HepG2 (cell line): ENCODE measurements around the gene CDK3. TPM values are rescaled to one million over a fixed set of nuclear protein-coding genes. Genes with fewer than 3 reads are reported as not detected.

ENCODE experiments used
- CEBPG ChIP-seq: IDR thresholded peaks from 2 replicates; pipeline ENCODE4 v1.6.1; 2016
- CHCHD3 ChIP-seq: sonication (generic); formaldehyde crosslinking; IDR thresholded peaks from 2 replicates; pipeline ENCODE4 v1.8.0; 2022; ENCODE audit warnings: mild to moderate bottlenecking, missing genetic modification reagents, moderate library complexity
- FUBP1 ChIP-seq: sonication (generic); formaldehyde crosslinking; IDR thresholded peaks from 2 replicates; pipeline ENCODE4 v1.5.1; 2020; ENCODE audit warnings: missing genetic modification reagents, mild to moderate bottlenecking, borderline replicate concordance
- HOXD1 ChIP-seq: sonication (generic); formaldehyde crosslinking; IDR thresholded peaks from 2 replicates; pipeline ENCODE4 v1.5.0; 2020; ENCODE audit warnings: missing genetic modification reagents
- NR3C1 ChIP-seq: sonication (generic); formaldehyde crosslinking; IDR thresholded peaks from 2 replicates; pipeline ENCODE4 v1.4.0; 2020; ENCODE audit warnings: missing genetic modification reagents
- TOPORS ChIP-seq: sonication (generic); formaldehyde crosslinking; IDR thresholded peaks from 2 replicates; pipeline ENCODE4 v1.8.0; 2023; ENCODE audit warnings: mild to moderate bottlenecking, missing genetic modification reagents
- ZBTB4 ChIP-seq: sonication (generic); formaldehyde crosslinking; IDR thresholded peaks from 2 replicates; pipeline ENCODE4 v1.4.0; 2020; ENCODE audit warnings: missing genetic modification reagents, mild to moderate bottlenecking, borderline replicate concordance
- ZNF407 ChIP-seq: sonication (generic); formaldehyde crosslinking; IDR thresholded peaks from one replicate; pipeline ENCODE4 v1.5.1; 2020; ENCODE audit warnings: mild to moderate bottlenecking, missing genetic modification reagents; ENCODE audit errors: not compliant biosample characterization
- ZNF773 ChIP-seq: sonication (generic); formaldehyde crosslinking; IDR thresholded peaks from 2 replicates; pipeline ENCODE4 v1.4.0; 2020; ENCODE audit warnings: missing genetic modification reagents, borderline replicate concordance
- ZNF775 ChIP-seq: sonication (generic); formaldehyde crosslinking; IDR thresholded peaks from 2 replicates; pipeline ENCODE4 v1.4.0; 2020; ENCODE audit warnings: missing genetic modification reagents, mild to moderate bottlenecking, moderate library complexity, borderline replicate concordance
- polyA plus RNA-seq, 8 experiments: library from polyadenylated mRNA; depleted of rRNA in 3 of 8; stranded (reverse) in 7 of 8; unstranded in 1 of 8; fragments of >200 nt; fragmentation: Illumina TruSeq in 4 of 8; extraction: Trizol in 4 of 8; gene quantifications; 2 replicates each; pipeline versions ENCODE4 v1.2.1 to v1.2.3, GENCODE V29; 2011 to 2016; ENCODE audit warnings: low read depth in 4 of 8, missing spikeins in 1 of 8, mixed read lengths in 1 of 8; ENCODE audit not compliant: insufficient read depth in 1 of 8
- total RNA-seq, 5 experiments: library from RNA; depleted of rRNA; stranded (reverse); fragments of >200 nt; fragmentation: Illumina TruSeq; extraction: Trizol; gene quantifications; 2 replicates each; pipeline ENCODE4 v1.2.3, GENCODE V29; 2016; ENCODE audit warnings: low read depth in 1 of 5
- TF ChIP-seq, protein P1 (sequence below): sonication (generic); formaldehyde crosslinking; IDR thresholded peaks from 2 replicates; pipeline ENCODE4 v1.8.1; 2023; ENCODE audit warnings: mild to moderate bottlenecking, missing genetic modification reagents

Gene CDK3
- total and polyA plus RNA-seq, 2 of the 13 experiments (the other 11 are each of a cell fraction or from before 2014, with no cell fraction given): 5.8 to 11.4 TPM

DNA sequence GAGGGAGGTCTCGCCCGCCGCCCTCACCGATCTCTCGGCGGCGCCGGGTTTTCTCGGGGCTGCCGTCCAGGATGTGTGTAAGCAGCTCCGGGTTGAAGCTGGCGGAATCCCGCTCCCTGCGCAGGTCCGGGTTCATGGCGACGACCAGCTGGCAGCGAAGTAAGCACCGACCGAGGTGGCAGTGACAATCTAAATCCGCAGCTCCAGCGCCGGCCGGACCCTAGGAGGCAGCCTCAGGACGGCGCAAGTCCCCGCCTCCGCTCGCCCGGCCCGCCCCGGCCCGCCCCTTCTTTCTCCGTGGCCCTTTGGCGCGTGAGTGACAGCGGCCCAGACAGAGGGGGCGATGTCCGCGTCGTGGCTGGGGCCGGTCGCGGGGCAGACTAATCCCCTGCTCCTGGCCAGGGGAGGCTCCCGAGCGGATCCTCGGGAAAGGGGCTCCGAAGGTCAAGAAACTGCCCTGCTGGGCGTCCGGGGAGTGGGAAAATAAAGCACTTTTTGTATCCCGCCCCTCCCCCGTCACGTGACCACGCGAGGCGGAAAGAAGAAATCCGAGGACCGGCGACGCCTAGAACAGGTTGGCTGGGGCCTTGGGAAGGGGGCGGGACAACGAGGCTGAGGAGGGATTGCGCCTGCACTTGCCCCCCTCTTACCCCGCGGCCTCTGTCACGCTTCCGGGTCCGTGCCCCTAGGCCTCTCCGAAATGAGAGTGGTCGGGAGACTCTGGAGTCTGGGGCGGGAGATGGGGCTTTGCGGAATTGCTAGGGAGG lies 21.5 kb upstream of the CDK3 start, which contains the start of the genes ACOX1 and TEN1 (continued):
- TF ChIP-seq ZBTB4 (CRISPR knock-in tag) (0 out of 2 replicates have a peak, but pooled peaks have one; percentile 48), CHCHD3 (CRISPR knock-in tag) (peak; percentile 49; the same call in 1 of the 2 replicates), ZNF407 (CRISPR knock-in tag) (peak; percentile 16), CEBPG (CRISPR knock-in tag) (peak; percentile 79), ZNF773 (CRISPR knock-in tag) (no peak), TOPORS (CRISPR knock-in tag) (peak; percentile 79), HOXD1 (CRISPR knock-in tag) (peak; percentile 36; the same call in 1 of the 2 replicates), FUBP1 (no peak), NR3C1 (CRISPR knock-in tag) (no peak), ZNF775 (CRISPR knock-in tag) (no peak; the same call in 1 of the 2 replicates)
- TF ChIP-seq, protein P1, sequence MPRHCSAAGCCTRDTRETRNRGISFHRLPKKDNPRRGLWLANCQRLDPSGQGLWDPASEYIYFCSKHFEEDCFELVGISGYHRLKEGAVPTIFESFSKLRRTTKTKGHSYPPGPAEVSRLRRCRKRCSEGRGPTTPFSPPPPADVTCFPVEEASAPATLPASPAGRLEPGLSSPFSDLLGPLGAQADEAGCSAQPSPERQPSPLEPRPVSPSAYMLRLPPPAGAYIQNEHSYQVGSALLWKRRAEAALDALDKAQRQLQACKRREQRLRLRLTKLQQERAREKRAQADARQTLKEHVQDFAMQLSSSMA (CRISPR knock-in tag): peak; percentile 93; the same call in 1 of the 2 replicates
